ENCODE measurements around the gene AKIRIN2. TPM values are rescaled to one million over a fixed set of nuclear protein-coding genes. Genes with fewer than 3 reads are reported as not detected.

Gene AKIRIN2
- polyA plus RNA-seq, 3 donors, result 102 to 145 (median 118) TPM

DNA sequence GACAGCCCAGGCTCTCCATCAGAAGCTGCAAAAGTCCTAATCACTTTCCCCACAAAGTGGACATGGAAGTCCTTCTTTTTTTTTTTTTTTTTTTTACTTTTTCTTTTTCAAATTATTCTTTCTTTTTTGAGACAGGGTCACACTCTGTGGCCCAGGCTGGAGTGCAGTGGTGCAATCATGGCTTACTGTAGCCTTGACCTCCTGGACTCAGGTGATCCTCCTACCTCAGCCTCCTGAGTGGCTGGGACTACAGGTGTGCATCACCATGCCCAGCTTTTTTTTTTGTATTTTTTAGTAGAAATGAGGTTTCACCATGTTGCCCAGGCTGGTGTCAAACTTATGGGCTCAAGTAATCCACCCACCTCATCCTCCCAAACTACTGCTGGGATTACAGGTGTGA, 29.0 kb upstream of the AKIRIN2 start:
- Histone ChIP-seq H4K20me1 (ENCODE audit: insufficient read depth, low read length) (no peaks in the 10 kb centered on the region), H2AFZ (ENCODE audit: insufficient read depth, low read depth, low read length, poor library complexity, severe bottlenecking) (no peak overlapping the region), H3K27ac (ENCODE audit: low read depth in 1 of 2, low read length in 2 of 2) (peak overlapping the region; percentile 98), H3K9me3 (replicated peaks in 1 of 2; ENCODE audit: control insufficient read depth in 1 of 2, insufficient read depth in 1 of 2, low read length in 2 of 2) (no peaks in the 10 kb centered on the region), H3K9ac (ENCODE audit: insufficient read depth, low read length, poor library complexity, severe bottlenecking) (peak overlapping the region; percentile 71), H3K36me3 (replicated peaks in 1 of 2; ENCODE audit: control insufficient read depth in 1 of 2, insufficient read depth in 2 of 2, low read length in 2 of 2) (no peaks in the 10 kb centered on the region), H3K79me2 (ENCODE audit: insufficient read depth, low read length) (peaks cover 9% of the 10 kb centered on the region), H3K4me1 (ENCODE audit: control insufficient read depth in 1 of 2, insufficient read depth in 2 of 2, low read length in 2 of 2) (peaks cover 48 to 59% of the 10 kb centered on the region in 2 donors), H3K4me2 (replicated peaks; ENCODE audit: extremely low read depth, low read length, poor library complexity, severe bottlenecking) (peak overlapping the region; percentile 65), H3K4me3 (replicated peaks in 1 of 3; ENCODE audit: low read depth in 2 of 3, low read length in 3 of 3) (peak overlapping the region in 1 of 3 experiments; percentile 71), H3K27me3 (ENCODE audit: control insufficient read depth in 2 of 2, insufficient read depth in 2 of 2, low read length in 2 of 2) (no peaks in the 10 kb centered on the region)
- TF ChIP-seq, protein P1, sequence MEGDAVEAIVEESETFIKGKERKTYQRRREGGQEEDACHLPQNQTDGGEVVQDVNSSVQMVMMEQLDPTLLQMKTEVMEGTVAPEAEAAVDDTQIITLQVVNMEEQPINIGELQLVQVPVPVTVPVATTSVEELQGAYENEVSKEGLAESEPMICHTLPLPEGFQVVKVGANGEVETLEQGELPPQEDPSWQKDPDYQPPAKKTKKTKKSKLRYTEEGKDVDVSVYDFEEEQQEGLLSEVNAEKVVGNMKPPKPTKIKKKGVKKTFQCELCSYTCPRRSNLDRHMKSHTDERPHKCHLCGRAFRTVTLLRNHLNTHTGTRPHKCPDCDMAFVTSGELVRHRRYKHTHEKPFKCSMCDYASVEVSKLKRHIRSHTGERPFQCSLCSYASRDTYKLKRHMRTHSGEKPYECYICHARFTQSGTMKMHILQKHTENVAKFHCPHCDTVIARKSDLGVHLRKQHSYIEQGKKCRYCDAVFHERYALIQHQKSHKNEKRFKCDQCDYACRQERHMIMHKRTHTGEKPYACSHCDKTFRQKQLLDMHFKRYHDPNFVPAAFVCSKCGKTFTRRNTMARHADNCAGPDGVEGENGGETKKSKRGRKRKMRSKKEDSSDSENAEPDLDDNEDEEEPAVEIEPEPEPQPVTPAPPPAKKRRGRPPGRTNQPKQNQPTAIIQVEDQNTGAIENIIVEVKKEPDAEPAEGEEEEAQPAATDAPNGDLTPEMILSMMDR (IDR thresholded peaks at IDR 0.05), result no peak
- Mint-ChIP-seq H3K27ac (peak overlapping the region; percentile 89 to 100 (median 99)), H3K27me3 (ENCODE audit: low read depth in 3 of 3) (peaks cover 0 to 2% (median 0%) of the 10 kb centered on the region in 3 donors), H3K9me3 (peaks cover 0 to 7% (median 0%) of the 10 kb centered on the region in 7 donors), H3K4me1 (peaks cover 46% of the 10 kb centered on the region), H3K4me3 (no peak overlapping the region), H3K36me3 (no peaks in the 10 kb centered on the region)
- DNase-seq, result no peak
- intact Hi-C loops (cut with micrococcal nuclease), result loop anchor here in 1 of 2 donors (1.0 kb wide), 1 partner anchor 8 kb away; no protein-coding TSS in a partner anchor

DNA sequence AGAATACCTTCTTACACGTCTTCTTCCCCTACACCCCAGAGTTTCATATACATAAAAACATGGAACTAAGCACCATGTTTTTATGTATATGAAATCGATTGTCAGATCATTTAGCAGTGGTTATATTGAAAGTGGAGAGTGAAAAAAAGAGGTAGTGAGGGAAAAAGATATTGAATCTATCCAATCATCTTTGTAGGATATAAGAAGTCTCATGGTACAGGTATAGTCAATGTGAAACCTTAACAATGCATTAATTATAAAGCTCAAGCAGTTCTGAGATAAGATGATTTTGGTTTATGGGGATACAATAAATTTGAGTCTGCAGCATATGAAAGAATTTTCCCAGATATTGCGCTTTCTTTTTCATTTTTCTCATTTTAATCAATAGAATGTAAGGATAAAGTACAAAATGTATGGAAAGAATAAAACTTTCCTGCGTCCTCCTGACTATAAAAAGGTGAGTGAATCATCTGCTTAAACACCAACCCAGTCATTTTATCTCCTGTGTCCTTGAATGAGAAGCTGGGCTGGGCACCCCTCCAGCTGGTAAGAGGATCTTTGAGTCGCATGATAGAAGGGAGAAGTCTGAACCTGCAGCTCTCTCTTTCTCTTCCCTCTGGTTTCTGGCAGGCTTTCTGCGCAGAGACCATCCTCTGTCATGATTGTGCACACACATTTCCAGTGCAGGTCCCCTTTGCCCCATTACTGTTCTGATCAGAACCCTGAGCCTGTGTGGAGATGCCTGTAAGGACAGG, 28.1 kb upstream of the AKIRIN2 start:
- H2AFZ ChIP-seq (ENCODE audit: insufficient read depth, low read depth, low read length, poor library complexity, severe bottlenecking), result peak overlapping the region; percentile 14
- H4K20me1 ChIP-seq (ENCODE audit: insufficient read depth, low read length), result no peaks in the 10 kb centered on the region
- Mint-ChIP-seq H3K4me1 (peaks cover 54% of the 10 kb centered on the region), H3K27me3 (ENCODE audit: low read depth in 3 of 3) (peaks cover 0 to 4% (median 0%) of the 10 kb centered on the region in 3 donors), H3K9me3 (peaks cover 0 to 3% (median 0%) of the 10 kb centered on the region in 7 donors), H3K4me3 (peak overlapping the region; percentile 58 to 82), H3K36me3 (no peaks in the 10 kb centered on the region), H3K27ac (peak overlapping the region; percentile 89 to 100 (median 99))
- peaks cover 58 to 69% of the 10 kb centered on the region in 2 donors for H3K4me1 ChIP-seq (ENCODE audit: control insufficient read depth in 1 of 2, insufficient read depth in 2 of 2, low read length in 2 of 2)
- DNase-seq, result peak; percentile 50 to 66 (median 55)
- H3K4me3 ChIP-seq (replicated peaks in 1 of 3; ENCODE audit: low read depth in 2 of 3, low read length in 3 of 3), result peak overlapping the region in 1 of 3 experiments; percentile 39
- no CpG with 5 or more reads among the region's 6 CpGs for WGBS (ENCODE audit: insufficient coverage)
- H3K36me3 ChIP-seq (replicated peaks in 1 of 2; ENCODE audit: control insufficient read depth in 1 of 2, insufficient read depth in 2 of 2, low read length in 2 of 2), result no peaks in the 10 kb centered on the region
- H3K27me3 ChIP-seq (ENCODE audit: control insufficient read depth in 2 of 2, insufficient read depth in 2 of 2, low read length in 2 of 2), result no peaks in the 10 kb centered on the region
- TF ChIP-seq, protein P1 (IDR thresholded peaks at IDR 0.05), result no peak
- H3K9me3 ChIP-seq (replicated peaks in 1 of 2; ENCODE audit: control insufficient read depth in 1 of 2, insufficient read depth in 1 of 2, low read length in 2 of 2), result no peaks in the 10 kb centered on the region
- H3K27ac ChIP-seq (ENCODE audit: low read depth in 1 of 2, low read length in 2 of 2), result peak overlapping the region; percentile 0 to 66
- intact Hi-C loops (cut with micrococcal nuclease), result loop anchor here in 1 of 2 donors (10.0 kb wide), 1 partner anchor 95 kb away; no protein-coding TSS in a partner anchor
- H3K79me2 ChIP-seq (ENCODE audit: insufficient read depth, low read length), result peaks cover 9% of the 10 kb centered on the region
- no peak overlapping the region for H3K9ac ChIP-seq (ENCODE audit: insufficient read depth, low read length, poor library complexity, severe bottlenecking)
- peak overlapping the region; percentile 31 for H3K4me2 ChIP-seq (replicated peaks; ENCODE audit: extremely low read depth, low read length, poor library complexity, severe bottlenecking)

Measured in CD14-positive monocyte (primary cell).